ENCODE results near the gene CPEB4.

- no peak for TF ChIP-seq CTCF (IDR thresholded peaks at IDR 0.05)
- TF ChIP-seq EP300 (IDR thresholded peaks at IDR 0.05) = no peak
- TF ChIP-seq POLR2A (IDR thresholded peaks at IDR 0.05) = no peak
Observed at GRCh38 chr5:173920024-173920753, 32.0 kb downstream of the CPEB4 start.

All from tibial nerve (tissue), 4 donors.